HFFc6 (cell line): ENCODE data around the gene DERA. TPM values are rescaled to one million over a fixed set of nuclear protein-coding genes. Genes with fewer than 3 reads are reported as not detected.

Source experiments
- DNase-seq: peaks from one replicate; pipeline ENCODE4 v3.0.0-alpha.2; 2018
- H3K27ac Mint-ChIP-seq: 2 replicates; pipeline ENCODE4 v1.8.0; 2020; ENCODE audit warnings: mild to moderate bottlenecking, mixed read lengths
- H3K27me3 Mint-ChIP-seq: 2 replicates; pipeline ENCODE4 v1.8.0; 2021; ENCODE audit warnings: mild to moderate bottlenecking, moderate library complexity, mixed read lengths; ENCODE audit not compliant: insufficient read depth
- H3K36me3 Mint-ChIP-seq: 2 replicates; pipeline ENCODE4 v1.8.0; 2021; ENCODE audit warnings: low read depth, mixed read lengths
- H3K4me1 Mint-ChIP-seq: 2 replicates; pipeline ENCODE4 v1.8.0; 2020; ENCODE audit warnings: low read depth, mixed read lengths
- H3K4me3 Mint-ChIP-seq: 2 replicates; pipeline ENCODE4 v1.8.0; 2020; ENCODE audit warnings: mild to moderate bottlenecking, moderate library complexity, mixed read lengths
- H3K9me3 Mint-ChIP-seq: 2 replicates; pipeline ENCODE4 v1.8.0; 2020; ENCODE audit warnings: mild to moderate bottlenecking, mixed read lengths
- total RNA-seq, 6 experiments: library from RNA; stranded (reverse); fragmentation: NEBNext Ultra II Directional; extraction: Animal tissue kit (Norgen Biotek cat#: 25700); gene quantifications; 2 replicates in 1 of 6; 3 replicates in 5 of 6; pipeline ENCODE4 v1.2.3, GENCODE V29; 2021
- TF ChIP-seq, protein P1 (sequence below): fragments of 200-600 bp; sonication (generic); IDR thresholded peaks from 2 replicates; pipeline ENCODE4 v1.5.0; 2021; ENCODE audit warnings: antibody characterized with exemption, mild to moderate bottlenecking

Gene DERA
- total RNA-seq, 6 experiments from 2014 or later, result 28.1 to 46.4 (median 36.3) TPM

DNA sequence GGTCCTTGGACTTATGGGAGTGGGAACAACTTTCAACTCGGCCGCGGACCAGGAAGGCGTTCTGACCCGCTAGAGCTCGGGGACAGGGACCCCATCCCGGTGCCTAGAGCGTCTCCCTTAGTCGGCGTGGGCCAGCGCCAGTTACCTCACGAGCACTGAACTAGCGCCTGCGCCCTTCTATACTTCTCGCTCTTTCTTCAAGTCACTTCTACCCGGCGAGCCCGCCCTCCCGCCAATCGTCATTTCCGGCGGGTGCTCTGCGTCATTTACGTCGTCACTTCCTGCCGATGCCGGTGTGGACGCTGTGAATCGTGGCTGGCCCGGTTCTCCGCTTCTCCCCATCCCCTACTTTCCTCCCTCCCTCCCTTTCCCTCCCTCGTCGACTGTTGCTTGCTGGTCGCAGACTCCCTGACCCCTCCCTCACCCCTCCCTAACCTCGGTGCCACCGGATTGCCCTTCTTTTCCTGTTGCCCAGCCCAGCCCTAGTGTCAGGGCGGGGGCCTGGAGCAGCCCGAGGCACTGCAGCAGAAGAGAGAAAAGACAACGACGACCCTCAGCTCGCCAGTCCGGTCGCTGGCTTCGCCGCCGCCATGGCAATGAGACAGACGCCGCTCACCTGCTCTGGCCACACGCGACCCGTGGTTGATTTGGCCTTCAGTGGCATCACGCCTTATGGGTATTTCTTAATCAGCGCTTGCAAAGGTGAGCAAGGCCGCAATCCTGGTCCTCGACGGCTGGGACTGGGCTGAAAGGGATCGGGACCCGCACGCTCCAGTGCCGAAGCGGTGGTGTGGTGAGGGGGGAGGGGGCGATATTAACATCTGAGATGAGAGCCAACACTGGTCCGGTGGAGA, 28.8 kb upstream of the DERA start, which contains the start of gene STRAP:
STRAP (plus strand) TSS at position 270 of the 854 bp plus-strand sequence; CDS start at position 591, 321 bp downstream.
- H3K4me1 Mint-ChIP-seq, result peaks cover 53% of the 10 kb centered on the region
- peak within 1 kb of the TSS; percentile 97 for H3K4me3 Mint-ChIP-seq
- DNase-seq, result peak; percentile 95
- peak within 1 kb of the TSS; percentile 98 for H3K27ac Mint-ChIP-seq
- H3K9me3 Mint-ChIP-seq, result no peaks in the 10 kb centered on the region
- TF ChIP-seq, protein P1, sequence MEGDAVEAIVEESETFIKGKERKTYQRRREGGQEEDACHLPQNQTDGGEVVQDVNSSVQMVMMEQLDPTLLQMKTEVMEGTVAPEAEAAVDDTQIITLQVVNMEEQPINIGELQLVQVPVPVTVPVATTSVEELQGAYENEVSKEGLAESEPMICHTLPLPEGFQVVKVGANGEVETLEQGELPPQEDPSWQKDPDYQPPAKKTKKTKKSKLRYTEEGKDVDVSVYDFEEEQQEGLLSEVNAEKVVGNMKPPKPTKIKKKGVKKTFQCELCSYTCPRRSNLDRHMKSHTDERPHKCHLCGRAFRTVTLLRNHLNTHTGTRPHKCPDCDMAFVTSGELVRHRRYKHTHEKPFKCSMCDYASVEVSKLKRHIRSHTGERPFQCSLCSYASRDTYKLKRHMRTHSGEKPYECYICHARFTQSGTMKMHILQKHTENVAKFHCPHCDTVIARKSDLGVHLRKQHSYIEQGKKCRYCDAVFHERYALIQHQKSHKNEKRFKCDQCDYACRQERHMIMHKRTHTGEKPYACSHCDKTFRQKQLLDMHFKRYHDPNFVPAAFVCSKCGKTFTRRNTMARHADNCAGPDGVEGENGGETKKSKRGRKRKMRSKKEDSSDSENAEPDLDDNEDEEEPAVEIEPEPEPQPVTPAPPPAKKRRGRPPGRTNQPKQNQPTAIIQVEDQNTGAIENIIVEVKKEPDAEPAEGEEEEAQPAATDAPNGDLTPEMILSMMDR, result no peak
- H3K36me3 Mint-ChIP-seq, result peaks cover 49% of the 10 kb centered on the region
- H3K27me3 Mint-ChIP-seq, result peaks cover 2% of the 10 kb centered on the region; the same call in 1 of the 2 replicates

DNA sequence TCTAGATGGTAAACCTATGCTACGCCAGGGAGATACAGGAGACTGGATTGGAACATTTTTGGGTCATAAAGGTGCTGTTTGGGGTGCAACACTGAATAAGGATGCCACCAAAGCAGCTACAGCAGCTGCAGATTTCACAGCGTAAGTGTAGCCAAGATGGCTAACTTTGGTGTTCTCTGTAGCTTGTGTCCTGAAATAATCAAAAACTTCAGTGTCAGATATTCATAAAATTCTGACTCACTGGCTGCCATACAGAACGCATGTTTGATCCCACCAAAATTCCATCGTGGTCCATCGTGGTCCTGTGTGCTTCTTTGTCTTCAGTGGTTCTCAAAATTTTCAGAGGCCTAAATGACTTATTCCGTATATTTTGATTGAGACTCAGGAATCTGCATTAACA, 27.6 kb upstream of the DERA start:
- H3K27me3 Mint-ChIP-seq, result peaks cover 2% of the 10 kb centered on the region; the same call in 1 of the 2 replicates
- H3K4me1 Mint-ChIP-seq, result peaks cover 64% of the 10 kb centered on the region
- TF ChIP-seq, protein P1, result no peak
- DNase-seq, result no peak
- peaks cover 56% of the 10 kb centered on the region for H3K36me3 Mint-ChIP-seq
- peak overlapping the region; percentile 97 for H3K4me3 Mint-ChIP-seq
- peak overlapping the region; percentile 98 for H3K27ac Mint-ChIP-seq
- H3K9me3 Mint-ChIP-seq, result no peaks in the 10 kb centered on the region

DNA sequence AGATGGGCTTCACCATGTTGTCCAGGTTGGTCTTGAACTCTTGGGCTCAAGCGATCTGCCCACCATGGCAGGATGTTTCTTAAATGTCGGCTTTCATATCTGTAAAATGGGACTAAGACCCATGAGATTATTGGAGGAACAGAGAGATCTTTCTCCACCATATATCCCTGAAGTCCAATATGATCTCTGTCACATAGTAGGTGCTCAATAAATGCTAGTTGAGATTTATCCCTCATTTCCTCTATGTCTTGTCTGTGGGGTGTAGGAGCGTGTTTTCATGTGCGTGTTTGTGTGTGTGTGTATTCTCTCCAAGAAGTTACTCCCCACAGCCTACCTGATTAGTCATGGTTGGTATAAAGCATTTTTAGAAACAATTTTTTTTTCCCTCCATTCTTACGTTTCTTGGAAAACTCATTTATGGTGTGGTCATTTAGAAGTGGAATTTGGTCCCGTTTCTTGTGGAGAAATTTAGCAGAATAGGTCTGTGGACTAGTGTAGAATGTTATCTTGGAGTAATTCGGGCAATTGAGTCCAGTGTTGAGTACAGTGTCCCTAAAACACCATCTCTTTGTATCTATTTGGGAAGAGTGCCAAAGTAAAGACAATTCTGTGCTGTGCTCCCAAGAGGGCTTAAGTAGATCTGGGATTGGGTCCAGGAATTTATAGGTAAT, 24.6 kb upstream of the DERA start:
- Mint-ChIP-seq H3K9me3 (no peaks in the 10 kb centered on the region), H3K27me3 (peaks cover 2% of the 10 kb centered on the region; the same call in 1 of the 2 replicates), H3K36me3 (peaks cover 62% of the 10 kb centered on the region), H3K4me3 (peak overlapping the region; percentile 16; the same call in 1 of the 2 replicates), H3K27ac (peak overlapping the region; percentile 40; the same call in 1 of the 2 replicates), H3K4me1 (peaks cover 55% of the 10 kb centered on the region)
- TF ChIP-seq, protein P1, result no peak
- no peak for DNase-seq

DNA sequence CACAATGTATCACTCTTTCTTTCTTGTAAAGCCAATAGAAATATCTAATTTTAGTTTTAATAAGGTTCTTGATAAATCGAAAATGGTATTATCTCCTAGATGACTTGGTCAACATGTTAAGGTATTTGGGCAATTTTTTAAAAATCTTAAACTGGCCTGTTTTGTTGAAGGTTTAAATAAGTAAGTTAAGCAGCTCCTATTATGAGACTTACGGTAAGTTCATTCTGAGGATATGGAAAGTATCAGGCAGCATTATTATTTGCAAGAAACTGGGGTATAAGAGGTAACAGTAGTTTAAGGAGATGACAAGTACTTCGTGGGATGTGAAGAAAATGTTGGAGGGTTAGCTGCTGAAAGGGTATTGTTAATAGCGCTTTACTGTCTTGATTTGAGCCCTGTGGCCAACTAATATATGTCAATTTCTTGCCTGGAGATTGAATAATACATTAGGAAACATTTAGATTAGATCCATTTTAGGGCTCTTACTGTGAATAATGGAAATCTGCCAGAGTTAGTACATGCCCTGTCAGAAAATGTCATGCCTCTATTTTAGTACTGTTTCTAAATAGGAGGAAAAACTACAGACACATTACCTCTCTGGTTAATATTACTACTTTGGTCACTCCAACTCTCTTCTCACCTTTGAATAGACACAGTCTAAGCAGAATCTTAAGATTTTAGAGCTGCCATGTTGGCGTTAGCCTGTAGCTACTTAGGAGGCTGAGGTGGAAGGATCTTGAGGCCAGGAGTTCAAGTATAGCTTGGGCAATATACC, 23.9 kb upstream of the DERA start:
- H3K36me3 Mint-ChIP-seq, result peaks cover 62% of the 10 kb centered on the region
- peak overlapping the region; percentile 40 for H3K27ac Mint-ChIP-seq

More for the DNA sequence above, 23.9 kb upstream of the DERA start:
- no peak for DNase-seq
- Mint-ChIP-seq H3K27me3 (peaks cover 1% of the 10 kb centered on the region; the same call in 1 of the 2 replicates), H3K4me3 (peak overlapping the region; percentile 16; the same call in 1 of the 2 replicates), H3K9me3 (no peaks in the 10 kb centered on the region), H3K4me1 (peaks cover 50% of the 10 kb centered on the region)
- TF ChIP-seq, protein P1, result no peak
